NCI-H2081 treated with DMSO at 0.1 percent for 48 hours (cell line): Measurements from ENCODE around the gene MECP2.

ENCODE experiments used
- DNase-seq: peaks from one replicate; lab custom pipeline; 2025; lab: John Stamatoyannopoulos, UW

The MECP2 gene

GRCh38 chrX:154061801-154062200 is 35.7 kb downstream of the MECP2 start:
- no peak for DNase-seq

GRCh38 chrX:154059729-154060245 is 37.7 kb downstream of the MECP2 start:
- no peak for DNase-seq

- DNase-seq = no peak
Measured at GRCh38 chrX:154059231-154059630, 38.3 kb downstream of the MECP2 start.

- DNase-seq = no peak
Measured at GRCh38 chrX:154058214-154058997, 39.1 kb downstream of the MECP2 start.

GRCh38 chrX:154057791-154058190 is 39.7 kb downstream of the MECP2 start:
- no peak for DNase-seq

- DNase-seq = no peak
Measured at GRCh38 chrX:154056770-154057241, 40.7 kb downstream of the MECP2 start.

GRCh38 chrX:154051201-154051810 is 46.2 kb downstream of the MECP2 start:
- DNase-seq = no peak

- no peak for DNase-seq
Measured at GRCh38 chrX:154050113-154050495, 47.4 kb downstream of the MECP2 start.

GRCh38 chrX:154049209-154050112 is 48.1 kb downstream of the MECP2 start:
- DNase-seq = no peak

GRCh38 chrX:154048398-154048797 is 49.1 kb downstream of the MECP2 start:
- DNase-seq = no peak

- no peak for DNase-seq
Measured at GRCh38 chrX:154046940-154047610, 50.4 kb downstream of the MECP2 start.

GRCh38 chrX:154046031-154046781 is 51.3 kb downstream of the MECP2 start:
- no peak for DNase-seq

GRCh38 chrX:154044091-154044490 is 53.4 kb downstream of the MECP2 start:
- no peak for DNase-seq

- DNase-seq = no peak
Measured at GRCh38 chrX:154043003-154043763, 54.3 kb downstream of the MECP2 start.

GRCh38 chrX:154040863-154041262 is 56.7 kb downstream of the MECP2 start:
- DNase-seq = no peak

- DNase-seq = no peak
Measured at GRCh38 chrX:154040307-154040756, 57.2 kb downstream of the MECP2 start.

GRCh38 chrX:154039577-154039976 is 57.9 kb downstream of the MECP2 start:
- no peak for DNase-seq

- DNase-seq = no peak
Measured at GRCh38 chrX:154038656-154039055, 58.9 kb downstream of the MECP2 start.

GRCh38 chrX:154037754-154038153 is 59.8 kb downstream of the MECP2 start:
- no peak for DNase-seq

- DNase-seq = no peak
Measured at GRCh38 chrX:154036513-154036912, 61.0 kb downstream of the MECP2 start.
